ENCODE measurements around the gene AIDA.

- TF ChIP-seq CTCF (IDR thresholded peaks at IDR 0.05) (no peak), POLR2A (IDR thresholded peaks at IDR 0.05) (no peak)
Measured at GRCh38 chr1:222702210-222702609, 10.1 kb downstream of the AIDA start.

All from thyroid gland (tissue), 4 donors.